Measurements from ENCODE around the gene WFS1. TPM values are rescaled to one million over a fixed set of nuclear protein-coding genes. Genes with fewer than 3 reads are reported as not detected.

WFS1 gene
- total RNA-seq, 6 experiments from 2014 or later: 11.3 to 19.7 (median 15.9) TPM

DNA sequence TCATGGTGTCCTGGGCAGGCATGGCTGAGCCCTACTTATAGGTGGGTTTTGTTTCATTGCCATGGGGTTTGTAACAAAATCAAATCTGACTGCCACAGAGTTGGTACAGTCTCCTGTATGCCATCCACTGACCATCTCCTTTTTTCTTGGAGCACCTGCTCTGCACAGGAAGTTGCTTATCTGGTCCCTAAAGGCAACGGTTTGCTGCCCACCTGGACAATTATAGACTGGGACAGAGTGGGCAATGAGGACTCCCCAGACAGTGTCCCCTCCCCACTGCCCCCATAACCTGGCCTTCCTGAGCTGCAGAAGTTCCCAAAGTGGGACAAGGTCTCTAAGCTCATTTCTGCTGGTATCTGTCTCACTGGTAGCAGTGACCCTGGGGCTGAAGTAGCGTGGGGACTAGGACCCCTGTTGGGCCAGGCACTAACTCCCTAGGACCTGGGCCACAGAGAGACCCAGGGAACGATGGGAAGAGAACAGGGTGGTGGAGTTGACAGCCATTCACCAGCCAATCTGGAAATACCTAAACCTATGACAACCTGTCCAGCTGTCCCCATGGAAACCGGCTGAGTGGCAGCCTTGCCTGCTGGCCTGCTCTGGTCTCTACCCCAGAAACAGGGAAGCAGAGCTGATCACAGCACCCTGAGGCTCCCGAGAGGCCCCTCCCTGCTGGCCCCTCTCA lies 64.7 kb downstream of the WFS1 start:
- Histone ChIP-seq H3K4me3 (no peak overlapping the region), H3K36me3 (no peaks in the 10 kb centered on the region), H3K9me3 (no peaks in the 10 kb centered on the region), H3K27me3 (no peaks in the 10 kb centered on the region), H3K4me1 (no peaks in the 10 kb centered on the region), H3K27ac (no peak overlapping the region)
- intact Hi-C loops (cut with DNase I): no loop called here
- 20% methylated on average over 2 of the region's 5 CpGs for whole genome bisulfite sequencing (ENCODE audit: insufficient coverage, low coverage, low lambda C conversion rate, missing lambda C conversion rate)
- no peak for ATAC-seq
- TF ChIP-seq, protein P1, sequence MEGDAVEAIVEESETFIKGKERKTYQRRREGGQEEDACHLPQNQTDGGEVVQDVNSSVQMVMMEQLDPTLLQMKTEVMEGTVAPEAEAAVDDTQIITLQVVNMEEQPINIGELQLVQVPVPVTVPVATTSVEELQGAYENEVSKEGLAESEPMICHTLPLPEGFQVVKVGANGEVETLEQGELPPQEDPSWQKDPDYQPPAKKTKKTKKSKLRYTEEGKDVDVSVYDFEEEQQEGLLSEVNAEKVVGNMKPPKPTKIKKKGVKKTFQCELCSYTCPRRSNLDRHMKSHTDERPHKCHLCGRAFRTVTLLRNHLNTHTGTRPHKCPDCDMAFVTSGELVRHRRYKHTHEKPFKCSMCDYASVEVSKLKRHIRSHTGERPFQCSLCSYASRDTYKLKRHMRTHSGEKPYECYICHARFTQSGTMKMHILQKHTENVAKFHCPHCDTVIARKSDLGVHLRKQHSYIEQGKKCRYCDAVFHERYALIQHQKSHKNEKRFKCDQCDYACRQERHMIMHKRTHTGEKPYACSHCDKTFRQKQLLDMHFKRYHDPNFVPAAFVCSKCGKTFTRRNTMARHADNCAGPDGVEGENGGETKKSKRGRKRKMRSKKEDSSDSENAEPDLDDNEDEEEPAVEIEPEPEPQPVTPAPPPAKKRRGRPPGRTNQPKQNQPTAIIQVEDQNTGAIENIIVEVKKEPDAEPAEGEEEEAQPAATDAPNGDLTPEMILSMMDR (IDR thresholded peaks at IDR 0.05): no peak
- no peak for TF ChIP-seq POLR2A (IDR thresholded peaks at IDR 0.05)
- peak in 1 of 3 donors; percentile 28 for DNase-seq

DNA sequence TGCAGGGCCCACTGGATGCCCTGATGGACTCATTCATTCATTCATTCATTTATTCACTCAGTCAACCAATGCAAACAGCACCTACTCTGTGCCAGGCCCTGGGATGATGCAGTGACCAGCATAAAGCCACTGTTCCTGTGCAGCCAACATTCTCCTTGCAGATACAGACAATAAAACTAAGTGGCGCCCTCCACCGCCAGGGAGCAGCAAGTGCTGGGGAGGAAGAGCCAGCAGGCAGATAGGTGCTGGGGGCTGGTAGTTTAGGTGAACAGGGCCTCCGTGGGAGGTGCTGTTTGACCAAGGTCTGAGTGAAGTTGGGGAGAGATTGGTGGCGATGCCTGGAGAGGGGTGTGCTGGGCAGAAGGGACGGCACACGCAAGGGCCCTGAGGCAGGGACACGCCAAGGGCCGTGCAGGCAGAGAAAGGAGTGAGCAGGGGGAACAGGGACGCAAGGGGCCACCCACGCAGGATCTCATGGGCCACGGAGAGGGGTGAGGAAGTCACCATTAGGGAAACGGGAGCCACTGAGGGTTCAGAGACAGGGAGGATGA lies 65.5 kb downstream of the WFS1 start:
- ATAC-seq (no peak), DNase-seq (peak in 1 of 3 donors; percentile 15)
- intact Hi-C loops (cut with DNase I): no loop called here
- H3K4me1 ChIP-seq: no peaks in the 10 kb centered on the region
- no peak overlapping the region for H3K4me3 ChIP-seq
- no peaks in the 10 kb centered on the region for H3K36me3 ChIP-seq
- no peak overlapping the region for H3K27ac ChIP-seq
- H3K27me3 ChIP-seq: no peaks in the 10 kb centered on the region
- H3K9me3 ChIP-seq: no peaks in the 10 kb centered on the region
- 61% methylated on average over 11 of the region's 12 CpGs for WGBS (ENCODE audit: insufficient coverage, low coverage, low lambda C conversion rate, missing lambda C conversion rate)
- TF ChIP-seq, protein P1 (IDR thresholded peaks at IDR 0.05): no peak
- no peak for TF ChIP-seq POLR2A (IDR thresholded peaks at IDR 0.05)

DNA sequence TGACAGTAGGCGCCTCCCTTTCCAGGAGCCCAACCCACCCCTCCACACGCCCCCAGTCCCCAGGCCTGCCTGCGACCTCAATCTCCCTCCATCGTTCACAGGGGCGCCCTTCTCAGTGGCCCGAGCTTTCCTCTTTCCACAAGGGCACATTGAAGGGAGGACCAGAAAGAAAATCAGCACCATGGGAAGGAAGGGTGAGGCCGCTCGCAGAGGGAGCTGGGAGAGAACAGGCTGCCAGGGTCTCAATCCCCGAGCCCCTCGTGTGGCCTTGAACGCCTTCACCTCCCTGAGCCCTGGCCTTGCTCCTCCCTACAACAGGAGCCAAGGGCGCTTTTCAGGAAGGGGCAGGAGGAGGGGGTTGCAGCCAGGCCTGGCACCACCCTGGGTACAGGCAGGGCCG lies 66.5 kb downstream of the WFS1 start:
- intact Hi-C loops (cut with DNase I): no loop called here
- DNase-seq (peak in 1 of 3 donors; percentile 16), ATAC-seq (no peak)
- H3K36me3 ChIP-seq: no peaks in the 10 kb centered on the region
- H3K9me3 ChIP-seq: no peaks in the 10 kb centered on the region
- no peak overlapping the region for H3K27ac ChIP-seq
- H3K27me3 ChIP-seq: no peaks in the 10 kb centered on the region
- no CpG with 5 or more reads among the region's 13 CpGs for WGBS (ENCODE audit: insufficient coverage, low coverage, low lambda C conversion rate, missing lambda C conversion rate)
- H3K4me3 ChIP-seq: no peak overlapping the region
- TF ChIP-seq, protein P1 (IDR thresholded peaks at IDR 0.05): no peak
- no peak for TF ChIP-seq POLR2A (IDR thresholded peaks at IDR 0.05)
- H3K4me1 ChIP-seq: no peaks in the 10 kb centered on the region

DNA sequence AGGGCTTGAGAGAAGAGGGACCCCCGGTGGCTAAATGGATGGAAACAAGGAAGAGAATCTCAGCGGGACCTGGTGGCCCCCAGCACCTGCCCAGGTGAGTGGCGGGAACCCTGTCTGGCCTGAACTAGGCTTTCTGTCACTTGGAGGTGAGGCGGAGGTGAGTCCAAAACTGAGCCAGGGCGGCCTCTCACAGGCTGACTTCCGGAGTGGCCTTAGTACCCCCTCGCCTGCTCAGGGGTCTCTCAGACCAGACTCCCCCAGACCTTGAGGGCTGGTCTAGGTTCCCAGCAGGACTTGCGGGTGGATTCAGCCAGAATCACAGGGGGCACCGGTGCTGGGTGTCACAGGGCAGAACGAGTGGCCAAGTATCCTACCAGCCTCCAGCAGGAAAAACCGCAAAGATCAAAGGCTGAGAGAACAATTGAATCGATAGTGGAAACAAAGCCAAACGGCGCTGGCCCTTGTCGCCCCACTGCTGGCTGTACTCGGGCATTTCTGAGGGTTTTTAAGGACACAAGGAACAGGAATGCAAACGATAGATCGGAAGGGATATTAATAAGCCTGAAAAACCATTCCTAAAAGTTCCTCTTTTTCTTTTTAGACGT lies 67.8 kb downstream of the WFS1 start:
- ATAC-seq: peak in 1 of 4 donors; percentile 54
- intact Hi-C loops (cut with DNase I): no loop called here
- peak in 1 of 3 donors; percentile 24 for DNase-seq

More for the DNA sequence above, 67.8 kb downstream of the WFS1 start:
- Histone ChIP-seq H3K27ac (no peak overlapping the region), H3K4me3 (no peak overlapping the region), H3K9me3 (no peaks in the 10 kb centered on the region), H3K27me3 (no peaks in the 10 kb centered on the region), H3K4me1 (no peaks in the 10 kb centered on the region), H3K36me3 (no peaks in the 10 kb centered on the region)
- TF ChIP-seq, protein P1 (IDR thresholded peaks at IDR 0.05): no peak
- TF ChIP-seq POLR2A (IDR thresholded peaks at IDR 0.05): no peak
- WGBS (ENCODE audit: insufficient coverage, low coverage, low lambda C conversion rate, missing lambda C conversion rate): 12% methylated on average over 11 of the region's 19 CpGs

All from right lobe of liver (tissue), 6 donors.